GM23248 (cell line): ENCODE measurements around the gene C5AR2. TPM values are rescaled to one million over a fixed set of nuclear protein-coding genes. Genes with fewer than 3 reads are reported as not detected.
"Not testable (repeated sequence)": the region's sequence is repeated elsewhere in the genome, so short reads cannot be mapped to it uniquely, and the experiment has no call there.

ENCODE experiments used
- DNase-seq: peaks from one replicate; pipeline ENCODE4 v3.0.0-alpha.2; 2015
- H2AFZ ChIP-seq: fragments of 200-600 bp; sonication (generic); 2 replicates; pipeline ENCODE4 v1.6.1; 2016; ENCODE audit warnings: antibody characterized with exemption
- H3F3A ChIP-seq: fragments of 200-600 bp; sonication (generic); 2 replicates; pipeline ENCODE4 v1.6.1; 2016; ENCODE audit warnings: mild to moderate bottlenecking, antibody characterized with exemption, mixed run types; ENCODE audit not compliant: insufficient read depth
- H3K27ac ChIP-seq: fragments of 200-600 bp; sonication (generic); 2 replicates; pipeline ENCODE4 v1.5.1; 2016; ENCODE audit warnings: mild to moderate bottlenecking
- H3K27me3 ChIP-seq: fragments of 200-600 bp; sonication (generic); replicated peaks from 2 replicates; pipeline ENCODE4 v1.6.1; 2016; ENCODE audit warnings: mild to moderate bottlenecking; ENCODE audit not compliant: insufficient read depth
- H3K36me3 ChIP-seq: fragments of 200-600 bp; sonication (generic); 2 replicates; pipeline ENCODE4 v1.6.1; 2016; ENCODE audit warnings: low read depth, mild to moderate bottlenecking
- H3K4me1 ChIP-seq: fragments of 200-600 bp; sonication (generic); 2 replicates; pipeline ENCODE4 v1.6.1; 2016; ENCODE audit warnings: mild to moderate bottlenecking; ENCODE audit not compliant: insufficient read depth
- H3K4me2 ChIP-seq: fragments of 200-600 bp; sonication (generic); one replicate; pipeline ENCODE4 v1.6.1; 2016; ENCODE audit warnings: mild to moderate bottlenecking; ENCODE audit not compliant: unreplicated experiment
- H3K4me3 ChIP-seq: fragments of 200-600 bp; sonication (generic); 2 replicates; pipeline ENCODE4 v1.5.1; 2016; ENCODE audit warnings: mild to moderate bottlenecking
- H3K79me2 ChIP-seq: fragments of 200-600 bp; sonication (generic); 2 replicates; pipeline ENCODE4 v1.6.1; 2016; ENCODE audit warnings: mild to moderate bottlenecking; ENCODE audit not compliant: insufficient read depth
- H3K9ac ChIP-seq: fragments of 200-600 bp; sonication (generic); 2 replicates; pipeline ENCODE4 v1.6.1; 2016; ENCODE audit warnings: mild to moderate bottlenecking
- H3K9me2 ChIP-seq: fragments of 200-600 bp; sonication (generic); 2 replicates; pipeline ENCODE4 v1.6.1; 2016; ENCODE audit warnings: mixed run types, mild to moderate bottlenecking, moderate library complexity; ENCODE audit not compliant: insufficient read depth
- H3K9me3 ChIP-seq: fragments of 200-600 bp; sonication (generic); one replicate; pipeline ENCODE4 v1.6.1; 2017; ENCODE audit warnings: low read depth
- H4K20me1 ChIP-seq: fragments of 200-600 bp; sonication (generic); 2 replicates; pipeline ENCODE4 v1.6.0; 2016; ENCODE audit not compliant: insufficient read depth
- EZH2 ChIP-seq: fragments of 200-600 bp; sonication (generic); IDR thresholded peaks from 2 replicates; pipeline ENCODE4 v1.6.1; 2018; ENCODE audit warnings: antibody characterized with exemption, mild to moderate bottlenecking; ENCODE audit not compliant: insufficient read depth, poor library complexity, severe bottlenecking
- EZH2phosphoT487 ChIP-seq: fragments of 200-600 bp; sonication (generic); IDR thresholded peaks from 2 replicates; pipeline ENCODE4 v1.6.1; 2018; ENCODE audit warnings: antibody characterized with exemption, moderate library complexity, mild to moderate bottlenecking, low read depth; ENCODE audit not compliant: insufficient read depth
- WGBS, 2 experiments: methylation state at CpG; one replicate each; pipeline ENCODE4 v1.1.6; 2015 to 2017; ENCODE audit warnings: low lambda C conversion rate in 2 of 2, low coverage in 1 of 2; ENCODE audit errors: missing lambda C conversion rate in 2 of 2; 5-methylcytosine and 5-hydroxymethylcytosine counted together
- in situ Hi-C: fragments of 300-500 bp; cut with MboI; formaldehyde crosslinking; loops from 2 replicates; pipeline ENCODE4 v1.15.0; 2020
- polyA plus RNA-seq: library from polyadenylated mRNA; unstranded; fragments of >200 nt; fragmentation: Nextera tagmentation; extraction: Ambion mirVana; gene quantifications from 2 replicates; pipeline ENCODE4 v1.2.1, GENCODE V29; 2016
- total RNA-seq: library from RNA; depleted of rRNA; stranded (reverse); fragments of >200 nt; shearing (Covaris generic); gene quantifications from 2 replicates; pipeline ENCODE4 v1.2.3, GENCODE V29; 2014

Gene C5AR2
- total and polyA plus RNA-seq, 2 experiments from 2014 or later = 0.03 to 1.9 TPM

GRCh38 chr19:47330466-47330869 lies 1.5 kb upstream of the C5AR2 start:
- H3K27ac ChIP-seq = no peak overlapping the region
- in situ Hi-C loops = no loop called here
- no peaks in the 10 kb centered on the region for H3K27me3 ChIP-seq
- H3K4me3 ChIP-seq = no peak overlapping the region
- H2AFZ ChIP-seq = no peak overlapping the region
- no peak overlapping the region for H3K4me2 ChIP-seq
- no peaks in the 10 kb centered on the region for H3K79me2 ChIP-seq
- no peaks in the 10 kb centered on the region for H3K9me2 ChIP-seq
- H3K9me3 ChIP-seq = no peaks in the 10 kb centered on the region
- H3K9ac ChIP-seq = no peak overlapping the region
- TF ChIP-seq EZH2 (no peak), EZH2phosphoT487 (no peak)
- WGBS, 2 experiments = 67 to 74% methylated on average over 7 to 9 of the region's 9 CpGs
- no peaks in the 10 kb centered on the region for H3F3A ChIP-seq
- no peaks in the 10 kb centered on the region for H4K20me1 ChIP-seq
- H3K36me3 ChIP-seq = no peaks in the 10 kb centered on the region
- no peaks in the 10 kb centered on the region for H3K4me1 ChIP-seq
- DNase-seq = no peak

GRCh38 chr19:47331490-47331889 lies 485 bp upstream of the C5AR2 start:
- Histone ChIP-seq H3K4me2 (no peak overlapping the region), H3K27ac (no peak overlapping the region), H3K4me1 (no peaks in the 10 kb centered on the region), H3K27me3 (no peaks in the 10 kb centered on the region), H4K20me1 (no peaks in the 10 kb centered on the region), H3F3A (no peaks in the 10 kb centered on the region), H3K9ac (no peak overlapping the region), H3K9me2 (no peaks in the 10 kb centered on the region), H3K4me3 (no peak overlapping the region), H3K36me3 (no peaks in the 10 kb centered on the region), H3K9me3 (no peaks in the 10 kb centered on the region), H3K79me2 (no peaks in the 10 kb centered on the region), H2AFZ (peak overlapping the region; percentile 87)
- 85 to 90% methylated on average over 5 to 6 of the region's 6 CpGs for WGBS, 2 experiments
- TF ChIP-seq EZH2 = no peak
- no peak for TF ChIP-seq EZH2phosphoT487
- DNase-seq = no peak
- in situ Hi-C loops = no loop called here

- H3K27me3 ChIP-seq, H3K36me3 ChIP-seq, H3K27ac ChIP-seq, in situ Hi-C loops, H3K9me3 ChIP-seq, H3K9me2 ChIP-seq, H3K4me3 ChIP-seq, H4K20me1 ChIP-seq, H3K79me2 ChIP-seq, DNase-seq, H2AFZ ChIP-seq, H3K4me2 ChIP-seq, H3K9ac ChIP-seq, H3F3A ChIP-seq, H3K4me1 ChIP-seq: not testable (repeated sequence)
- WGBS, 2 experiments = 80 to 88% methylated on average over 18 of the region's 18 CpGs
Observed at GRCh38 chr19:47336765-47337718, 5.1 kb downstream of the C5AR2 start.

- Histone ChIP-seq H3K4me3 (no peak overlapping the region), H3K79me2 (no peaks in the 10 kb centered on the region), H3F3A (no peaks in the 10 kb centered on the region), H4K20me1 (no peaks in the 10 kb centered on the region), H3K4me1 (no peaks in the 10 kb centered on the region), H3K27me3 (no peaks in the 10 kb centered on the region), H2AFZ (no peak overlapping the region), H3K9me3 (no peaks in the 10 kb centered on the region), H3K9ac (no peak overlapping the region), H3K27ac (no peak overlapping the region), H3K36me3 (no peaks in the 10 kb centered on the region), H3K9me2 (no peaks in the 10 kb centered on the region), H3K4me2 (no peak overlapping the region)
- in situ Hi-C loops = no loop called here
- TF ChIP-seq EZH2phosphoT487 = no peak
- no peak for TF ChIP-seq EZH2
- WGBS, 2 experiments = 75 to 77% methylated on average over 10 of the region's 10 CpGs
- no peak for DNase-seq
Observed at GRCh38 chr19:47339196-47339880, 7.4 kb downstream of the C5AR2 start.
